Lower leg skin (tissue), 4 donors: ENCODE results near the gene NRAS. TPM values are rescaled to one million over a fixed set of nuclear protein-coding genes. Genes with fewer than 3 reads are reported as not detected.
"Not testable (repeated sequence)": the region's sequence is repeated elsewhere in the genome, so short reads cannot be mapped to it uniquely, and the experiment has no call there.

Experiments used
- DNase-seq, 2 donors: peaks; one replicate each; pipeline ENCODE4 v3.0.0-alpha.2; 2019; ENCODE audit warnings: low spot score in 2 of 2
- H3K4me3 ChIP-seq: fragments of 200-600 bp; sonication (generic); 2 replicates; pipeline ENCODE4 v1.5.1; 2017; ENCODE audit warnings: mild to moderate bottlenecking, low read depth; ENCODE audit not compliant: poor library complexity, severe bottlenecking
- POLR2A ChIP-seq, 2 donors: fragments of 450-650 bp; IDR thresholded peaks; one replicate each; pipeline ENCODE4 v1.6.1; 2016 to 2017; ENCODE audit warnings: antibody characterized with exemption in 2 of 2, mild to moderate bottlenecking in 1 of 2, moderate library complexity in 1 of 2
- whole genome bisulfite sequencing, 2 donors: methylation state at CpG; one replicate each; pipeline ENCODE4 v1.1.5; 2018; 5-methylcytosine and 5-hydroxymethylcytosine counted together
- intact Hi-C: fragments of 100-400 bp; cut with DNase I; formaldehyde crosslinking; loops from one replicate; pipeline ENCODE4 v1.15.0; 2023; ENCODE audit warnings: low total_unique reads
- total RNA-seq, 4 donors: library from RNA; depleted of rRNA; stranded (reverse); fragments of >200 nt; gene quantifications; one replicate each; pipeline ENCODE4 v1.1.0, GENCODE V29; 2016
- TF ChIP-seq, protein P1 (sequence below), 3 donors: fragments of 450-650 bp; IDR thresholded peaks; one replicate each; pipeline ENCODE4 v1.5.1; 2016; ENCODE audit warnings: antibody characterized with exemption in 3 of 3, mild to moderate bottlenecking in 3 of 3, moderate library complexity in 2 of 3

The NRAS gene
- total RNA-seq, 4 donors from 2014 or later = 19.6 to 40.0 (median 33.2) TPM

DNA sequence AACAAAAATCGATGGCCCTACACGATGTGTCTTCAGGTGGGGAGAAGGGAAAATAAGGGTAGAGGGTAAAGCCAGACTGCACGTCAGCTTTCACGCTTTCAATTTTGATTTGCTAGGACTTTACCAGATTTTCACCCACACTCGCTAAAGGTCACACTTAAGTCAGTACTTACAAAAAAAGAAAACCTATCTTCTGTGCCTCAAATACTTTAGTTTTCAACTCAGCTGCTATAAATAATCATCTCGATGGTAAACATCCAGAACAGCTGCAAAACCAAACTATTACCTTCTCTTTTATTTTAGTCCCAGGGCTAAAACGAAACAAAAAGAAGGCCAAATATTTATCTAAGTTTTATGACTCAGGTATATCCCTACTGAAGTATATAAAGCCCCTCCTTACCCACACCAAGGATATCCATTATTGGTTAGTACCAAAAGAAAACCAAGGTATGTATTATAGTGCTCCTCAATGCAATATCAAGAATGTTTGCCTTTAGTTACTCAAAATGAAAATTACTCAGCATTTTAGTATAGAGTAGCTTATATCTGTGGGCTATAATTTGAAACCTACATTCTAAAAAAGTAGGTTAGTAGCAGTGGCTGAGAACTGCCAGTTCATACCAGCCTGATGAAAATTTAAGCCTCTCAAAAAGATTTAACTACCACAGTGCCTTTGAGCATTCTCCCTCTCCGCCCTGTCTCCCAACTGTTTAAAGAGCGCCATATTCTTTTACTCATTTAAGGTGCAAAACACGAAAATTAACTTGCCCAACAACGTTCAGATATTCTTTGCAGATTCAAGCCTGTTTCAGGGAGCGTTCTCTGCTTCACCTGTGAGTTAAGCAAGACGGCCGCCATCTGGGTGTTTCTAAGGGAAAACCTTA lies 39.7 kb upstream of the NRAS start:
- DNase-seq = no peak
- 25 to 26% methylated on average over 14 of the region's 14 CpGs for WGBS, 2 donors
- TF ChIP-seq POLR2A (IDR thresholded peaks at IDR 0.05) = no peak
- TF ChIP-seq, protein P1, sequence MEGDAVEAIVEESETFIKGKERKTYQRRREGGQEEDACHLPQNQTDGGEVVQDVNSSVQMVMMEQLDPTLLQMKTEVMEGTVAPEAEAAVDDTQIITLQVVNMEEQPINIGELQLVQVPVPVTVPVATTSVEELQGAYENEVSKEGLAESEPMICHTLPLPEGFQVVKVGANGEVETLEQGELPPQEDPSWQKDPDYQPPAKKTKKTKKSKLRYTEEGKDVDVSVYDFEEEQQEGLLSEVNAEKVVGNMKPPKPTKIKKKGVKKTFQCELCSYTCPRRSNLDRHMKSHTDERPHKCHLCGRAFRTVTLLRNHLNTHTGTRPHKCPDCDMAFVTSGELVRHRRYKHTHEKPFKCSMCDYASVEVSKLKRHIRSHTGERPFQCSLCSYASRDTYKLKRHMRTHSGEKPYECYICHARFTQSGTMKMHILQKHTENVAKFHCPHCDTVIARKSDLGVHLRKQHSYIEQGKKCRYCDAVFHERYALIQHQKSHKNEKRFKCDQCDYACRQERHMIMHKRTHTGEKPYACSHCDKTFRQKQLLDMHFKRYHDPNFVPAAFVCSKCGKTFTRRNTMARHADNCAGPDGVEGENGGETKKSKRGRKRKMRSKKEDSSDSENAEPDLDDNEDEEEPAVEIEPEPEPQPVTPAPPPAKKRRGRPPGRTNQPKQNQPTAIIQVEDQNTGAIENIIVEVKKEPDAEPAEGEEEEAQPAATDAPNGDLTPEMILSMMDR (IDR thresholded peaks at IDR 0.05) = no peak
- intact Hi-C loops = no loop called here
- H3K4me3 ChIP-seq = peak overlapping the region; percentile 100

DNA sequence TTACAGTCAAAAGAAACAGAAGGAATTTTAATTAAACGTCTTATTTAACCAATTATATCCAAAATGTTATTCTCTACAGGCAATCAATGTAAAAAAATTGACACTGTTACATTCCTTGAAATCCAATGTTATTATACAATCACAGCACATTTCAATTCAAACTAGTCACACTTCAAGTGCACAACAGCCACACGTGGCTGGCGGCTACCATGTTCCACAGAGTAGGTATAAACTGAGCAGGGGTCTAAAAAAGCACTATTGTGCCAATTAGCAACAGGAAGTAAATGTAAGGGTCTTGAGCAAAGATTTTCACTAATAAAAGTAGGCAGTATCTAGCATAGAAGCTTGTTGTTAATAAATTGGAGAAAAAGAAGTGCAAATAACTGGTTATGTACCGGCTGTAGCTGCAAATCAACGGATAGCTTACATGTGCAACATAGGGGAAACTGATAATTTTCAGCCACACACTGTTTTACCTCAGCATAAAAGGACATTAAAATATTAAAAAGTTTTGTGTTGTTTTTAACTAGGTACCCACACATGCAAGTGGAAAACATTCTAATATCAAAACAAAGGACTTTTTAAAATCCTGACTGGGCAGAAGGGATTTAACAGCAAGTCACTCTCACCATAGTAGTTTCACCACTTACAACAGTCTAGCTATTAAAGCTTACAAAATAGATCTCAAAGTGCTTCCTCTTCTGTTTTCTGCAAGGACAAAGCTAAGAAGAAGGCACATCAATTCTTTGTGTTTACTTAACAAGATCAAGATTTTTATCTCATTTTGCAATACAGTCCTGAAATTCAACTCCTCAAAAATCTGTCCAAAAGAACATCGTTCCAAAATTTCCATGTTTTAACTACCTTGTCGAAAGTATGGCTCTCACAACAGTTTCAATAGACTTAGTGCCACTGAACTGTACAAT lies 38.7 kb upstream of the NRAS start:
- TF ChIP-seq, protein P1 (IDR thresholded peaks at IDR 0.05) = no peak
- TF ChIP-seq POLR2A (IDR thresholded peaks at IDR 0.05) = no peak
- 36 to 41% methylated on average over 7 of the region's 7 CpGs for WGBS, 2 donors
- intact Hi-C loops = no loop called here

DNA sequence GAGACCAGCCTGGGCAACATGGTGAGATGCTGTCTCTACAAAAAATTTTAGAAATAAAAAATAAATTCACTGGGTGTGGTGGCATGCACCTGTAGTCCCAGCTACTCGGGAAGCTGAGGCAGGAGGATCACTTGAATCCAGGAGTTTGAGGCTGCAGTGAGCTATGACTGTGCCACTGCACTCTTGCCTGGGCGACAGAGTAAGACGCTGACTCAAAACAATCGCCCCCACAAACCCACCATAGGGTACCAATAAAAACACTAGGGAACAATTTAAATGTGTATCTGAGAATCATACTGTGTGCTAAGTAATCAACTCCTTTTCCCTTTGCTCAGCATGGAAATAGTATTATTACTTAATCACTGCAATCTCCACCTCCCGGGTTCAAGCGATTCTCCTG lies 37.1 kb upstream of the NRAS start:
- WGBS, 2 donors = 87 to 89% methylated on average over 6 of the region's 6 CpGs
- intact Hi-C loops, H3K4me3 ChIP-seq, DNase-seq: not testable (repeated sequence)

More for the DNA sequence above, 38.7 kb upstream of the NRAS start:
- H3K4me3 ChIP-seq = no peak overlapping the region
- no peak for DNase-seq

DNA sequence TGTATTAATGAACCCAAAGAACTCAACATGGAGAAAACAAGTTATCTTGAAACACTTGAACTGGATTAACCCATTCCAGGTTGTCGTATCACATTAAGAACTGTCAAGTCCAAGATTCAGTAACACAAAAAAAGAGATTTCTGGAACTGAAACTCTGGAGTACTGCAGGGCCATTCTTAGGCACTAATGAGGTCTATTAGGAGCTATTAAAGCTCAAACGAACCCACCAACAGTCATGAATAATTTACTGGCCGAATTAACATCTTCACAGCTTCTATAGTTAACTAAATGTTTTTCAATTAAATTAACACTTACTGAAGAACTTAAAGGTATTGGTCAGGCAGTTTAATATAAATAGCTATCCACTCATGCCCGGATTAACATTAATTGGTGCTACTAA lies 36.6 kb upstream of the NRAS start:
- TF ChIP-seq, protein P1 (IDR thresholded peaks at IDR 0.05) = no peak
- no peak for TF ChIP-seq POLR2A (IDR thresholded peaks at IDR 0.05)
- no peak overlapping the region for H3K4me3 ChIP-seq
- no peak for DNase-seq
- 68 to 71% methylated on average over 4 of the region's 4 CpGs for WGBS, 2 donors
- intact Hi-C loops = no loop called here

DNA sequence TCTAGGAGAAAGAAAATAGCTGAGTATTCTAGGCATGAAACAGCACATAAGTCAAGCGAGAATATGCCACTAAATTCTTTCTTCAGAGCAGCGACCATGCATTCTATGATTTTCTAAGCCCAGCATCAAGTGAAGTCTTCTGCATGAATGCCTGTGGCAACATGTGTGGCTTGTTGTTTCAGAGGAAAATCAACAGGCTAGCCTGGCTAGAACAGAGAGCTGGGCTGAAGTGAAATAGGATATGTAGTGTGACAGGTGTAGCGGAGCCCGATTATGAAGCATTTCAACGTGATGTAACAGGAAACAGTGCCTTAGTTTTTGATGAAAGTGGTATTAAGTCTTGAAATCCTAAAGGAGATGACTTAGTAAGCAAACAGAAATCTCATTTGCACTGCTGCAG lies 34.2 kb upstream of the NRAS start:
- TF ChIP-seq, protein P1 (IDR thresholded peaks at IDR 0.05) = no peak
- TF ChIP-seq POLR2A (IDR thresholded peaks at IDR 0.05) = no peak
- 62 to 68% methylated on average over 5 of the region's 5 CpGs for whole genome bisulfite sequencing, 2 donors

DNA sequence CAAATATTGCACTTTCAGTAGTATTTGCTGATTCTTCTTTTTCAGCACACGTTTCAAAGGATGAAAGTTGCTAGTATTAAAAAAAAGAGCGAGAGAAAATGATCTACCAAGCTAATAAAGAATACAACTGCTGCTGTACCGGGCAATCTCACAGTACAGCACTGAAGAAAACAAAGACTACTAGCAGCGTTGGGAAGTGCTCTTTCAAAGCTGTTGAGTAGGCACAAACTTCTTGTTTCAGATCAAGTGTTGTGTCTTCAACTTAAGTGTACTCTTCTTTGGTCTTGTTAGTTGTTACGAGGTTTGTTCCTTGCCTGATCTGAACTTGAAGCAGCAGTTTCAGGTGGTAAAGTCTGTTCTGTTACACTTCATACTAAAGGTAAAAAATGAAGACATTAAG lies 33.3 kb upstream of the NRAS start:
- DNase-seq = no peak
- WGBS, 2 donors = 76 to 80% methylated on average over 5 of the region's 5 CpGs
- intact Hi-C loops = no loop called here
- H3K4me3 ChIP-seq = no peak overlapping the region
- TF ChIP-seq, protein P1 (IDR thresholded peaks at IDR 0.05) = no peak
- no peak for TF ChIP-seq POLR2A (IDR thresholded peaks at IDR 0.05)

More for the DNA sequence above, 34.2 kb upstream of the NRAS start:
- intact Hi-C loops = no loop called here
- DNase-seq = no peak
- H3K4me3 ChIP-seq = no peak overlapping the region
